HL-60 (cell line): ENCODE data around the gene POU5F1.

Experiments used
- DNase-seq, 2 experiments: peaks; one replicate each; pipeline ENCODE4 v3.0.0-alpha.2; 2010 to 2020; ENCODE audit warnings: low read depth in 1 of 2, low spot score in 1 of 2
- H3K27ac ChIP-seq: fragments of 250-450 bp; sonication (Bioruptor Pico); replicated peaks from 2 replicates; pipeline ENCODE4 v1.5.1; 2020; ENCODE audit warnings: mild to moderate bottlenecking, moderate library complexity
- H3K27me3 ChIP-seq: fragments of 250-450 bp; sonication (Bioruptor Pico); 2 replicates; pipeline ENCODE4 v1.5.1; 2021; ENCODE audit warnings: mild to moderate bottlenecking, moderate library complexity; ENCODE audit not compliant: insufficient read depth, poor library complexity, severe bottlenecking
- H3K4me3 ChIP-seq: replicated peaks from 2 replicates; pipeline ENCODE4 v1.5.1; 2011; ENCODE audit warnings: mild to moderate bottlenecking, control low read depth, low read length; ENCODE audit not compliant: insufficient read depth
- GABPA ChIP-seq: IDR thresholded peaks from 2 replicates; pipeline ENCODE4 v1.6.1; 2012; ENCODE audit warnings: low read depth
- POLR2AphosphoS5 ChIP-seq: IDR thresholded peaks from 2 replicates; pipeline ENCODE4 v1.6.1; 2012; ENCODE audit warnings: low read depth
- SPI1 ChIP-seq: IDR thresholded peaks from 2 replicates; pipeline ENCODE4 v1.6.1; 2012; ENCODE audit warnings: low read depth, mild to moderate bottlenecking, borderline replicate concordance
- TF ChIP-seq, protein P1 (sequence below): IDR thresholded peaks from 2 replicates; pipeline ENCODE4 v1.6.1; 2012; ENCODE audit warnings: low read depth; ENCODE audit not compliant: insufficient replicate concordance
- TF ChIP-seq, protein P2 (sequence below): IDR thresholded peaks from one replicate; pipeline ENCODE4 v1.5.1; 2011; ENCODE audit warnings: low read length, control low read depth, inconsistent platforms; ENCODE audit not compliant: insufficient read depth

POU5F1 gene

DNA sequence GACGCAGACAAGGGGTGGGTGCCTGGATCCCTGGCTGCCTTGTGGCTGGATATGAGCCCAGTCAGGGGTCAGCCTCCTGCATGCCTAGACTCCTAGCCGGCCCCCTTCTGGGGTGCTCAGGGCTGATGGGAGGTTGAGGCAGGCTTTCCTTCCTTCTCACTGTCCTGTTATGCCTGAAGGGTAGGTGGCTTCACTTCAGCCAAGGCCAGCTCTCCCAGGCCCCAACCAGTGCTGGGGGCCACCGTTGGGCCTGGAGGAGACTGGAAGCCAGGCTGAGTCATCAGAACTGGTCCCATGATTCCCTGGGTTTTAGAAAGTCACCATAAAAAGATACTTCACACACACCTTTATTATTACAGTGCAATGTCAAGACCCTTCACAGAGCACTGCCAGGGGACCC lies 2.9 kb upstream of the POU5F1 start:
- Histone ChIP-seq H3K27ac (no peak overlapping the region), H3K27me3 (no peaks in the 10 kb centered on the region), H3K4me3 (no peak overlapping the region)
- DNase-seq, result no peak
- TF ChIP-seq POLR2AphosphoS5, result no peak
- TF ChIP-seq, protein P1, sequence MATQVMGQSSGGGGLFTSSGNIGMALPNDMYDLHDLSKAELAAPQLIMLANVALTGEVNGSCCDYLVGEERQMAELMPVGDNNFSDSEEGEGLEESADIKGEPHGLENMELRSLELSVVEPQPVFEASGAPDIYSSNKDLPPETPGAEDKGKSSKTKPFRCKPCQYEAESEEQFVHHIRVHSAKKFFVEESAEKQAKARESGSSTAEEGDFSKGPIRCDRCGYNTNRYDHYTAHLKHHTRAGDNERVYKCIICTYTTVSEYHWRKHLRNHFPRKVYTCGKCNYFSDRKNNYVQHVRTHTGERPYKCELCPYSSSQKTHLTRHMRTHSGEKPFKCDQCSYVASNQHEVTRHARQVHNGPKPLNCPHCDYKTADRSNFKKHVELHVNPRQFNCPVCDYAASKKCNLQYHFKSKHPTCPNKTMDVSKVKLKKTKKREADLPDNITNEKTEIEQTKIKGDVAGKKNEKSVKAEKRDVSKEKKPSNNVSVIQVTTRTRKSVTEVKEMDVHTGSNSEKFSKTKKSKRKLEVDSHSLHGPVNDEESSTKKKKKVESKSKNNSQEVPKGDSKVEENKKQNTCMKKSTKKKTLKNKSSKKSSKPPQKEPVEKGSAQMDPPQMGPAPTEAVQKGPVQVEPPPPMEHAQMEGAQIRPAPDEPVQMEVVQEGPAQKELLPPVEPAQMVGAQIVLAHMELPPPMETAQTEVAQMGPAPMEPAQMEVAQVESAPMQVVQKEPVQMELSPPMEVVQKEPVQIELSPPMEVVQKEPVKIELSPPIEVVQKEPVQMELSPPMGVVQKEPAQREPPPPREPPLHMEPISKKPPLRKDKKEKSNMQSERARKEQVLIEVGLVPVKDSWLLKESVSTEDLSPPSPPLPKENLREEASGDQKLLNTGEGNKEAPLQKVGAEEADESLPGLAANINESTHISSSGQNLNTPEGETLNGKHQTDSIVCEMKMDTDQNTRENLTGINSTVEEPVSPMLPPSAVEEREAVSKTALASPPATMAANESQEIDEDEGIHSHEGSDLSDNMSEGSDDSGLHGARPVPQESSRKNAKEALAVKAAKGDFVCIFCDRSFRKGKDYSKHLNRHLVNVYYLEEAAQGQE, result no peak
- TF ChIP-seq SPI1, result no peak
- TF ChIP-seq, protein P2, sequence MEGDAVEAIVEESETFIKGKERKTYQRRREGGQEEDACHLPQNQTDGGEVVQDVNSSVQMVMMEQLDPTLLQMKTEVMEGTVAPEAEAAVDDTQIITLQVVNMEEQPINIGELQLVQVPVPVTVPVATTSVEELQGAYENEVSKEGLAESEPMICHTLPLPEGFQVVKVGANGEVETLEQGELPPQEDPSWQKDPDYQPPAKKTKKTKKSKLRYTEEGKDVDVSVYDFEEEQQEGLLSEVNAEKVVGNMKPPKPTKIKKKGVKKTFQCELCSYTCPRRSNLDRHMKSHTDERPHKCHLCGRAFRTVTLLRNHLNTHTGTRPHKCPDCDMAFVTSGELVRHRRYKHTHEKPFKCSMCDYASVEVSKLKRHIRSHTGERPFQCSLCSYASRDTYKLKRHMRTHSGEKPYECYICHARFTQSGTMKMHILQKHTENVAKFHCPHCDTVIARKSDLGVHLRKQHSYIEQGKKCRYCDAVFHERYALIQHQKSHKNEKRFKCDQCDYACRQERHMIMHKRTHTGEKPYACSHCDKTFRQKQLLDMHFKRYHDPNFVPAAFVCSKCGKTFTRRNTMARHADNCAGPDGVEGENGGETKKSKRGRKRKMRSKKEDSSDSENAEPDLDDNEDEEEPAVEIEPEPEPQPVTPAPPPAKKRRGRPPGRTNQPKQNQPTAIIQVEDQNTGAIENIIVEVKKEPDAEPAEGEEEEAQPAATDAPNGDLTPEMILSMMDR, result no peak
- no peak for TF ChIP-seq GABPA

DNA sequence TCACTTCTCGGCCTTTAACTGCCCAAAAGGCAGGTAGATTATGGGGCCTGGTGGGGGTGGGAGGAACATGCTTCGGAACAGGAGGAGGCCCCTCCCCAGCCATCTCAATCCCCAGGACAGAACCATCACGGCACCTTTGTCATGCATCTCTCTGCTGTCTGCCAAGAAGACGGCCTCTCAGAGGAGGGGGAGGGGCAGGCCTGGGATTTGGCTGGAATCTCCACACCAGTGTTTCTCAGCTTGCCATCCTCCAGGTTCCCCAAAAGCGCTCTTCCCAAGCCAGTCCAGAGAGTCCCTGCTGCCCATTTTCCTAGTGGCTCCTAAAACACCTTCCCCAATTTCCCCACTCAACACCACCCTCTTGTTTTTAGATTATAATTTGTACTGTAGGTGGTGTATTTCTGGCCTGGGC lies 2.5 kb upstream of the POU5F1 start:
- no peak overlapping the region for H3K4me3 ChIP-seq
- TF ChIP-seq SPI1 (no peak), POLR2AphosphoS5 (no peak), GABPA (no peak)
- TF ChIP-seq, protein P1, result no peak
- TF ChIP-seq, protein P2, result no peak
- no peak overlapping the region for H3K27ac ChIP-seq
- no peaks in the 10 kb centered on the region for H3K27me3 ChIP-seq
- DNase-seq, result no peak

DNA sequence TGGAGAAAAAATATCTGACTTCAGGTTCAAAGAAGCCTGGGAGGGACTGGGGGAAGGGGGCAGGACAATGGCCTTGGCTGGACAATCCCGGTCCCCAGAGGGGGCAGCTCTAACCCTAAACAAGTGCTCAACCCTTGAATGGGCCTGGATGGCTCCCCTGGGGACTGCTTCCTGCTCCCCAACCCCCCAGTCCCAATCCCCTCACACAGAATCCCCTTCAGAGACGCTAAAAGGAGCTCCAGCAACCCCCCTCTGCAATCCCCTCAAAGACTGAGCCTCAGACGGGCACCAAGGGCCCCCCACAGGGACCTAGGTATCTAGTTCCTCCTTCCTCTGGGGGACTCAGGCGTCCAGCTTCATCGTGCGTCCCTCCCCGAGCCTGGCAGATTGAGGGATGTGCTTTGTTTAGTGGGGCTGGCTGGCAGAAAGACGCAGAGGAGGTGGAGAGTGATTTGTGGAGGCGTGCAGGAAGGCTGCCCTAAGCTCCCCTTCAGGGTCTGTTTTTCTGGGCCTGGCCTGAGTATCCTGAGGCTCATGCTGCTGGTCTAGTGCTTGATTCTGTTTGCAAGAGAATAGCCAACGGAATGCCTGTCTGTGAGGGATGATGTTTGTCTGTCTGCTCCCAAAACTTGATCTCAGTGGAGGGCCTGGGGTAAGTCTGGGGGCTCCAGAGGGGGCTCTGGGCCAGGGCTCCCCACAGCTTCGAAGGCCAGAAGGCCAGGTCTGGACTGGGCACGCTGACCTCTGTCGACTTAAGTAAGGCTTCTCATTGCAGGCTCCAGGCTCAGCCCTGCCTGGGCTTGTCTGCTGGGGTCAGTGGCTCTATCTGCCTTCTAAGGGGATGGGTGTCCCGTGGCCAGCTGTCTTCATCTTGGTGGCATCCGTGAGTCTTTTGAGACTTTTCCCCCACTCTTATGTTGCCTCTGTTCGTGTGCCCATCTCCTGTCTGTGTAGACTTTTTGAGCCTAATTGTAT lies 1.7 kb upstream of the POU5F1 start:
- no peak for DNase-seq
- Histone ChIP-seq H3K4me3 (no peak overlapping the region), H3K27me3 (no peaks in the 10 kb centered on the region), H3K27ac (no peak overlapping the region)
- TF ChIP-seq, protein P1, result no peak
- TF ChIP-seq, protein P2, result no peak
- TF ChIP-seq GABPA, result no peak
